Measurements from ENCODE around the gene NOTCH4. TPM values are rescaled to one million over a fixed set of nuclear protein-coding genes. Genes with fewer than 3 reads are reported as not detected.

The NOTCH4 gene
- total RNA-seq, 1 experiment from 2014 or later: 2.3 TPM

DNA sequence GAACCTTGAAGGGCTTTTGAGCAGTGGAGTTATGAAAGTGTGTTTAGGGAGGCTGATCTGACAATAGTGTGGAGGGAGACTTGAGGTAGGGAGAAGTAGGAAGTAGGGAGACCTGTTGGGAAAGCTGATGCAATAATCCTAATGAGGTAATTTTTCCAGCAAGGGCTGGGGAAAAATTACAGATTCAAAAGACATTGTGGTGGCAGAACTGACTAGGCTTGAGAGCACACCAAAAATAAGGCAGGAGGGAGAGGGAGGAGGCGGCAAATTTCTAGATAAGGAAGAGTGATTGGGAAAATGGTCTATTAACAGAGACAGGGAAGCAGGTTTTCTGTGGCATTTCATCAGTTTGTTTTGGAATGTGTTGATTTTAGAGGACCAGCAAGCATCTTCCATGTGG, 77.6 kb downstream of the NOTCH4 start:
- no peak overlapping the region for H2BK5ac ChIP-seq (ENCODE audit: insufficient read length, low read length)
- Mint-ChIP-seq H3K4me1 (peaks cover 23 to 44% of the 10 kb centered on the region in 2 experiments), H3K36me3 (ENCODE audit: insufficient read depth in 1 of 3, low read depth in 3 of 3) (peaks cover 0 to 8% (median 3%) of the 10 kb centered on the region in 3 experiments; a peak in 2 of 7 replicates), H3K27ac (peak overlapping the region in 2 of 3 experiments; percentile 32 to 45; a peak in 4 of 7 replicates), H3K27me3 (ENCODE audit: low read depth) (peaks cover 2% of the 10 kb centered on the region; the same call in 1 of the 2 replicates), H3K9me3 (no peaks in the 10 kb centered on the region; a peak in 1 of 5 replicates), H3K4me3 (0 out of 5 replicates have a peak overlapping the region, but pooled peaks of 1 of the 2 experiments have one; percentile 7)
- H3K4me2 ChIP-seq (ENCODE audit: insufficient read depth, insufficient read length, low read length): no peak overlapping the region
- no peak overlapping the region for H2BK12ac ChIP-seq (ENCODE audit: insufficient read length, low read depth, low read length)
- H2BK20ac ChIP-seq (ENCODE audit: low read depth, low read length, poor library complexity, severe bottlenecking): no peak overlapping the region
- no peaks in the 10 kb centered on the region for H3K79me1 ChIP-seq (ENCODE audit: insufficient read depth, low read depth, low read length, poor library complexity, severe bottlenecking)
- no peak overlapping the region for H3K23ac ChIP-seq (ENCODE audit: insufficient read length, low read depth, low read length)
- H3K18ac ChIP-seq (ENCODE audit: insufficient read length, low read depth, low read length): no peak overlapping the region
- H4K91ac ChIP-seq (ENCODE audit: insufficient read length, low read depth, low read length): no peak overlapping the region
- no peak overlapping the region for H2BK15ac ChIP-seq (ENCODE audit: low read depth, low read length)
- no peak overlapping the region for H2BK120ac ChIP-seq (ENCODE audit: low read depth, low read length, poor library complexity, severe bottlenecking)
- peaks cover 8% of the 10 kb centered on the region for H3K4me1 ChIP-seq (ENCODE audit: insufficient read depth, low read length)
- H3K9me3 ChIP-seq (ENCODE audit: control insufficient read depth, low read depth, low read length): no peaks in the 10 kb centered on the region
- H3K27ac ChIP-seq (ENCODE audit: insufficient read length, low read depth, low read length): no peak overlapping the region
- H2AFZ ChIP-seq (ENCODE audit: low read length): no peak overlapping the region
- H2AK5ac ChIP-seq (ENCODE audit: insufficient read length, low read length): no peak overlapping the region
- H4K5ac ChIP-seq (ENCODE audit: insufficient read length, low read depth, low read length): no peak overlapping the region
- H3K4ac ChIP-seq (ENCODE audit: low read depth, low read length): no peak overlapping the region
- WGBS (ENCODE audit: extremely low coverage, insufficient read length, low lambda C conversion rate): no CpG with 5 or more reads among the region's 1 CpG
- H3K23me2 ChIP-seq (ENCODE audit: insufficient read length, low read depth, low read length, poor library complexity, severe bottlenecking): peaks cover 17% of the 10 kb centered on the region
- no peaks in the 10 kb centered on the region for H3K79me2 ChIP-seq (ENCODE audit: insufficient read depth, low read length)
- H3K56ac ChIP-seq (ENCODE audit: insufficient read length, low read depth, low read length): no peak overlapping the region
- no peak overlapping the region for H3K14ac ChIP-seq (ENCODE audit: insufficient read depth, low read length)
- no peaks in the 10 kb centered on the region for H4K20me1 ChIP-seq (ENCODE audit: control insufficient read depth, insufficient read depth, insufficient read length)
- H3K9ac ChIP-seq (ENCODE audit: extremely low read depth, insufficient read length, low read length): no peak overlapping the region
- H3K27me3 ChIP-seq (ENCODE audit: insufficient read depth, low read length): no peaks in the 10 kb centered on the region; the same call in 1 of the 2 replicates
- TF ChIP-seq, protein P1, sequence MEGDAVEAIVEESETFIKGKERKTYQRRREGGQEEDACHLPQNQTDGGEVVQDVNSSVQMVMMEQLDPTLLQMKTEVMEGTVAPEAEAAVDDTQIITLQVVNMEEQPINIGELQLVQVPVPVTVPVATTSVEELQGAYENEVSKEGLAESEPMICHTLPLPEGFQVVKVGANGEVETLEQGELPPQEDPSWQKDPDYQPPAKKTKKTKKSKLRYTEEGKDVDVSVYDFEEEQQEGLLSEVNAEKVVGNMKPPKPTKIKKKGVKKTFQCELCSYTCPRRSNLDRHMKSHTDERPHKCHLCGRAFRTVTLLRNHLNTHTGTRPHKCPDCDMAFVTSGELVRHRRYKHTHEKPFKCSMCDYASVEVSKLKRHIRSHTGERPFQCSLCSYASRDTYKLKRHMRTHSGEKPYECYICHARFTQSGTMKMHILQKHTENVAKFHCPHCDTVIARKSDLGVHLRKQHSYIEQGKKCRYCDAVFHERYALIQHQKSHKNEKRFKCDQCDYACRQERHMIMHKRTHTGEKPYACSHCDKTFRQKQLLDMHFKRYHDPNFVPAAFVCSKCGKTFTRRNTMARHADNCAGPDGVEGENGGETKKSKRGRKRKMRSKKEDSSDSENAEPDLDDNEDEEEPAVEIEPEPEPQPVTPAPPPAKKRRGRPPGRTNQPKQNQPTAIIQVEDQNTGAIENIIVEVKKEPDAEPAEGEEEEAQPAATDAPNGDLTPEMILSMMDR (conservative IDR thresholded peaks at IDR 0.05): no peak
- H3T11ph ChIP-seq (ENCODE audit: low read length): no peak overlapping the region
- no peak overlapping the region for H4K8ac ChIP-seq (replicated peaks; ENCODE audit: insufficient read length, low read depth, low read length)
- no peak for DNase-seq

Small RNAs within 50 kb of the gene (microRNA-seq; reads per million reads assigned to microRNA genes)
- 2.3 reads per million, percentile 22 among the genes with 10 or more reads in this experiment for gene MIR6721 (ENCODE audit: borderline microRNAs expressed)
- not detected for gene MIR6833 (ENCODE audit: borderline microRNAs expressed)

Other genes starting within 250 kb of the NOTCH4 start
- 4.3 and 5.1 TPM in 2 replicates for gene C4A, start 242.0 kb downstream of the NOTCH4 start, total RNA-seq (2021)
- gene C4B, start 209.3 kb downstream of the NOTCH4 start, total RNA-seq (2021): 2.7 TPM in 2 replicates
- not detected in 2 replicates for gene CYP21A2, start 185.7 kb downstream of the NOTCH4 start, total RNA-seq (2021)
- 5.0 and 5.2 TPM in 2 replicates for gene TNXB, start 114.7 kb downstream of the NOTCH4 start, total RNA-seq (2021)
- 44.0 and 45.3 TPM in 2 replicates for gene ATF6B, start 95.8 kb downstream of the NOTCH4 start, total RNA-seq (2021)
- 10.9 and 11.1 TPM in 2 replicates for gene FKBPL, start 93.8 kb downstream of the NOTCH4 start, total RNA-seq (2021)
- 1.8 and 1.9 TPM in 2 replicates for gene PRRT1, start 72.1 kb downstream of the NOTCH4 start, total RNA-seq (2021)
- gene PPT2, start 69.9 kb downstream of the NOTCH4 start, total RNA-seq (2021): 43.1 and 46.3 TPM in 2 replicates
- gene EGFL8, start 59.5 kb downstream of the NOTCH4 start, total RNA-seq (2021): 20.8 and 27.2 TPM in 2 replicates
- gene AGPAT1, start 48.0 kb downstream of the NOTCH4 start, total RNA-seq (2021): 88.8 and 89.5 TPM in 2 replicates
- 116 and 126 TPM in 2 replicates for gene RNF5, start 45.7 kb downstream of the NOTCH4 start, total RNA-seq (2021)
- 14.3 and 17.8 TPM in 2 replicates for gene AGER, start 39.8 kb downstream of the NOTCH4 start, total RNA-seq (2021)
- gene PBX2, start 33.9 kb downstream of the NOTCH4 start, total RNA-seq (2021): 174 and 176 TPM in 2 replicates
- gene GPSM3, start 31.4 kb downstream of the NOTCH4 start, total RNA-seq (2021): 11.8 and 12.0 TPM in 2 replicates
- not detected in 2 replicates for gene TSBP1, start 147.8 kb upstream of the NOTCH4 start, total RNA-seq (2021)
- gene BTNL2, start 183.1 kb upstream of the NOTCH4 start, total RNA-seq (2021): not detected in 2 replicates
- gene HLA-DRA, start 215.8 kb upstream of the NOTCH4 start, total RNA-seq (2021): 2.8 and 3.1 TPM in 2 replicates

Measured in H9 (cell line).